GM19468 (cell line): ENCODE measurements around the gene SF3B2.
"Not testable (repeated sequence)": the region's sequence is repeated elsewhere in the genome, so short reads cannot be mapped to it uniquely, and the experiment has no call there.

Experiments
- ATAC-seq: cut with Tn5 transposase; IDR thresholded peaks from one replicate; pipeline ENCODE4 v1.9.1; 2021; ENCODE audit warnings: mild to moderate bottlenecking, moderate library complexity, moderate number of reproducible peaks; ENCODE audit not compliant: unreplicated experiment; ENCODE audit errors: extremely low read depth

Gene SF3B2

DNA sequence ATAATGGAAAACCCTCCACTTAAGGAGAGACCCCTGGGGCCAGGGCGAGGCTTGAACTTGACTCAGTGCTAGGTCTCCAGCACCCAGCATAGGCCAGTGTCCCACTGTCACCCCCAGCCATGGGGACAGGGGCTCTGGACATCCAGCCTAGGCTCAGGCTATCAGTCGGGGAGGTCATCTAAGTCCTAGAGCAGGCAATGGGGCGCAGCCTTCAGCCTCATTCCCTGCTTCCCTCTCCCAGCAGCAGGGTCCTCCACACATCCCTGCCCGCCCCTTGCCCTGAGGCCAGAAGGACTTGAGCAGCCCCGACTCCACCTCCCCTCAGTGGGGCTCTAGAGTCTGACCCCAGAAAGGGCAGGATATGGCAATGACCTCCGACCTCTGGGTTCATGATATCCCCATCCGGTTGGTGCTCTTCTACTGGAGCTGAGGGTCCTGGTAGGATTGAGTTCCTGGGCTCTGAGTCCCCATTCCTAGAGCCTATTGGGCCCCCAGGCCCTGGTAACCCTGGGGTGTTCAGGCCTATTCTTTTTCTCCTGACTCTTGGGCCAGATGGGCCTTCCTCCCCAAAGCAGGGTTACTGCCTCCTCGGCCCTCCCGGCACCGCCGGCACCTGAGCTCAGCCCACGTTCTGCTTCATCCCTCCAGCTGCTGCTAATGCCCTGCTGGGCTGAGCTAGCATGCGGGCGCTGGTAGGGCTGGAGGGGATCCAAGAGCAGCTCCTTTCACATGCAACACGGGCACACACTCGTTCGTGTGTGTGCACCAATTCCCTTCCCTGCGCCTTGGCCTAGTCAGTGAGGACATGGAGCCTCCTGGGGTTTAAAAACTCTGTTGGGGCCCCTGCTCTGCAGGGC, 36.0 kb upstream of the SF3B2 start:
- no peak for ATAC-seq

- ATAC-seq: no peak
Observed at GRCh38 chr11:66016793-66017177, 35.4 kb upstream of the SF3B2 start.

GRCh38 chr11:66017321-66017720, 34.8 kb upstream of the SF3B2 start:
- ATAC-seq: no peak

GRCh38 chr11:66020212-66020611, 32.0 kb upstream of the SF3B2 start:
- no peak for ATAC-seq

- ATAC-seq: no peak
Observed at GRCh38 chr11:66020618-66021357, 31.4 kb upstream of the SF3B2 start.

DNA sequence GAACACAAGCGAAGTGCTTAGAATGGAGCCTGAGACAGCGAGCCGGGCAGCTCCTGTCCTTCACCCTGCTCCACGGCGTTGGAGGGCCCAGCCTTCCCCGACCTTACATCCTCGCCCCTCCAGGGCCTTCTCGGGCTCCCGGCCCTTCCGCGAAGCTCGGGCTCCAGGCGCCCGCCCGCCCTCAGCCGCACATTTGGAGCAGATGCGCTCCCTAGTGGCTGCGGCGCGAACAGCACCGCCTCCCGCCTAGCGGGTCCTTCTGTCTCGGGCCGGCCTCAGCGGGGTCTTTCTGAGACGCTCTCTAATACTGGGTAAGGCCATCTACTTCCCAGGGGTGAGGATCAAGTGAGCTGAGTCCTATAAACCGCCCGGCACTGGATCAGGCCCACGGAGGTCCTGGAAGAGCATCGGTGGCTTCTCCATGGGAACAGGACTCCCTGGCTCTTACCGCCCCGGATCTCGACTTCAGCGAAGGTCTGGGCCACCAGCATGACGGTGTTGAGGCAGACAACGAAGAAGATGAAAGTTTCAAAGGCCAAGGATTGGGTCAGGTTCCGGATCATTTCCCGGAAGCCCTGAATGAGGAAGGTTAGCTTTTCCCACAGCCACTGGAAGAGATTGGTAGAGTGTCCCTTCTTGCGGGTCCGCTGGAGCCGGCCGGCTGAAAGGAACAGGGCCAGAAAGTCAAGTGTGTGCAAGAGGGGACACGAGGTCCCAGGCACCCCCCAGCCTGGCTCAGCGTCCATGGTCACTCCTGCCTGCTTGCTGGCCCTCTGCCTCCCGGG, 29.6 kb upstream of the SF3B2 start:
- no peak for ATAC-seq

DNA sequence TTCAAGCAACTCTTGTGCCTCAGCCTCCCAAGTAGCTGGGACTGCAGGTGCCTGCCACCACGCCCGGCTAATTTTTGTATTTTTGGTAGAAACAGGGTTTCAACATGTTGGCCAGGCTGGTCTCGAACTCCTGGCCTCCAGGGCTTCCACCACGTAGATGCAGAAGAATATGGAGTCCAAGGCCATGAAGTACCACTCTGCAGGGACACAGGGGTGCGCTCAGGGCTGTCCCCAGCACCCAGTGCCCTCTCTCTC, 29.1 kb upstream of the SF3B2 start:
- ATAC-seq: not testable (repeated sequence)

DNA sequence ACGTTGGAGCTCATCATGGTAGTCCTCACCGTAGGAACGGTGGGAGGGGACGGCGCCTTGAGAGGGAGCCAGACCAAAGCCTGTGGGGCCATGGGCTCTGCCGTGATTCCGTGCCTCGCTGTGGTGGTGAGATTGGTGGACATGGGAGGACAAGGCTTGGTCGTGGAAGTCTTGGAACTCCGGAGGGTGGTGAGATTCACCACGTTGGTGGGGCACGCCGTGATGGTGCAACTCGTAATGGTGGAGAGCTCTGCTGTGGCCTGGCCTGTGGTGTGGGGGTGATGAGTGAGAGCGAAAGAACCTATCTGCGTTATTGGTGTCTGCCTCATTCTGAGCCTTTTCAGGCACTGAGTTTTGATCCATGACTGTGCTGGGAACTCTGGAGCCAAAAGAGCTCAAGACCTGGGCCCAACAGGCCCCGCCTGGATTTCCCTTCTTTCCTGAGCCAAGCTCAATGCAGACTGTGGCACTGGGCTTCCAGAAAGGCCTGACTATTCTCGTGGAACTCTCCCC, 26.1 kb upstream of the SF3B2 start, which contains the start of gene CATSPER1:
Gene CATSPER1 (minus strand): TSS at position 463 of the 513 bp plus-strand sequence. CDS start 100 bp downstream, at position 363.
- no peak for ATAC-seq

DNA sequence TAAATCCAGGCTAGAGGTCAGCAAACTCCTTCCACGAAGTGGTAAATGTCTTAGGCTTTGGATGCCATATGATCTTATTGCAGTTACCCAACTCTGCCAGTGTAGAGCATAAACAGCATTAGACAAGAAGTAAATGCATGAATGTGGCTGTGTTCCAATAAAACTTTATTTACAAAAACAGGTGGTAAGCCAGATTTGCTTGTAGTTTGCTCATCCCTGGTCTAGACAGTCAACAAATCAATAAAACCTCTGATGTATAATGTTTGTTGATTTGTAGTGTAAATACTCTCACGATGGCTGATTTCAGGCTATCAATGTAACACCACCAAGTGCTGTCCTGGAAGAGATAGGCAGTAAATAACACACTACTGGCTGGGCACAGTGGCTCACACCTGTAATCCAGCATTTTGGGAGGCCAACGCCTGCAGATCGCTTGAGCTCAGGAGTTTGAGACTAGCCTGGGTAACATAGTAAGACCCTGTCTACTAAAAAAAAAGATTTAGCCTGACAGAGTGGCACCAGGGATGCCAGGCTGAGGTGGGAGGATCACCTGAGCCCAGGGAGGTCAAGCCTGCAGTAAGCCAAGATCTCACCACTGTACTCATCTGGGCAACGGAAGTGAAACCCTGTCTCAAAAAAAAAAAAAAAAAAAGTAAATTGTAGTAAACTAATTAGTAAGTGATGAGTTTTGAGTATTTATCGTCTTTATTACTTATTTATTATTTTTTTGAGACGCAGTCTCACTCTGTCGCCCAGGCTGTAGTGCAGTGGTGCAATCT, 19.0 kb upstream of the SF3B2 start:
- ATAC-seq: no peak

GRCh38 chr11:66035653-66036333, 16.4 kb upstream of the SF3B2 start:
- ATAC-seq: no peak

- no peak for ATAC-seq
Observed at GRCh38 chr11:66036334-66036710, 15.8 kb upstream of the SF3B2 start.

DNA sequence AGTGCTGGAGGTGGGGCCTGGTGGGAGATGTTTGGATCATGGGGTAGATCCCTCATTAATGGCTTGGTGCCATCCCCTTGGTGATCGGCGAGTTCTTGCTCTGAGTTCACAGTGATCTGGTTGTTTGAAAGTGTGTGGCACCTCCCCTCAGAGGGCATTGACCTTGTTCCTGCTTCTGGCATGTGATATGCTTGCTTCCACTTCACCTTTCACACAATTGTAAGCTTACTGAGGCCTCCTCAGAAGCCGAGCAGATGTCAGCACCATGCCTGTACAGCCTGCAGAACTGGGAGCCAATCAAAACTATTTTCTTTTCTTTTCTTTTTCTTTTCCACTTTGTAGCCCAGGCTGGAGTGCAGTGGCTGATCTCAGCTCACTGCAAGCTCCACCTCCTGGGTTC, 14.8 kb upstream of the SF3B2 start:
- no peak for ATAC-seq

DNA sequence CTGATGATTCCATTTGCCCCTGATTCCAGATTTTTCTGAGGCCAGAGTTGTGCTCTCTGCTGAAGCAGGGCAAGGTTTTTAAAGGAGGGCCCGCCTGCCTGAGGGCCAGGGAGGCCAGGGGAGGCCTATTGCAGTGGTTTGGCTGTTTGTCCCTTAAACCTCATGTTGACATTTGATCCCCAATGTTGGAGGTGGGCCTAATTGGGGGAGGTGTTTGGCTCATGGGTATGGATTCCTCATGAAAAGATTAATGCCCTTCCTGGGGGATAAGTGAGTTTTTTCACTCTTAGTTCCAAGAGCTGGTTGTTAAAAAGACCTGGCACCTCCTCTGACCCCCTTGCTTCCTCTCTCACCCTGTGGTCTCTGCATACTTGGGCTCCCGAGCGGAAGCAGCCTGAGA, 12.4 kb upstream of the SF3B2 start:
- no peak for ATAC-seq

- no peak for ATAC-seq
Observed at GRCh38 chr11:66042227-66042995, 9.8 kb upstream of the SF3B2 start.

DNA sequence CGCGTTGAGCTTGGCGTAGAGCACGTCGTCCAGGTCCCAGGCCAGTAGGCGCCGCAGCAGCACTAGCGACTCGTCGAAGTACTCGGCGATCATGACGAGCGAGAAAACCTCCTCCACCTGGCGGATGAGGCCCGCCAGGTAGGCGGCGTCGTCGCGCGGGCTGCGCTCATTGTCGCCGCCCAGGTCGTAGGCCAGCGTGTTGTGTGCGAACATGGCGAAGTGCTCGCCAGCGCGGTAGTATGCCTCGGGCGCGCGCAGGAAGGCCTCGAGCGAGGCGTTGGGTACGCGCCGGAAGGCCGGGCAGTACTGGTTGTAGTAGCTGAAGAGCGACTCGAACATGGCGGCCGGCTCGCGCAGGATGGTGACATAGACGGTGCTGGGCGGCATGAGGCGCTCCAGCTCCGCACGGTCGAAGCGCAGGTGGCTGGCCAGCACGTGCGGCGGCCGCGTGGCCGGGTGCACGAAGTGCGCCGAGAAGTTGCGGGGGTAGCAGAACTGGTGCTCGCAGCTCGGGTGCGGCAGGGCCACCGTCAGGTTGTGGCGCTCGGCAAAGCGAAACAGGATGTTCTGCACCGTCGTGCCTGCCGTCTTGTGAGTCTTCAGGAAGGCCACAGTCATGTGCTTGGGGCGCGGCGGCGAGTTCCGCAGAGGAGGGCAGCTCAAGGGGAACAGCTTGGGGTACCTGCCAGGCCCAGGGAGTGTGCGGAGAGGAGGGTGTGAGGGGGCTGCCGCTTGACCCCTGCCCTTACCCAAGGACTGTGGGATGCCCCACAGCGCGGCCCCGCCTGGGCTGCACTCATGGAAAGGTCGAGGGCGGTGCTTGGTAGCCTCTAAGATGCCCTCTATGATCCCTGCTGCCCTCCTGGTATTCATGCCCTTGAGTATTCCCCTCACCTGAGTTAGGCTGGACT, 8.9 kb upstream of the SF3B2 start:
- no peak for ATAC-seq

- ATAC-seq: no peak
Observed at GRCh38 chr11:66044757-66045156, 7.4 kb upstream of the SF3B2 start.

DNA sequence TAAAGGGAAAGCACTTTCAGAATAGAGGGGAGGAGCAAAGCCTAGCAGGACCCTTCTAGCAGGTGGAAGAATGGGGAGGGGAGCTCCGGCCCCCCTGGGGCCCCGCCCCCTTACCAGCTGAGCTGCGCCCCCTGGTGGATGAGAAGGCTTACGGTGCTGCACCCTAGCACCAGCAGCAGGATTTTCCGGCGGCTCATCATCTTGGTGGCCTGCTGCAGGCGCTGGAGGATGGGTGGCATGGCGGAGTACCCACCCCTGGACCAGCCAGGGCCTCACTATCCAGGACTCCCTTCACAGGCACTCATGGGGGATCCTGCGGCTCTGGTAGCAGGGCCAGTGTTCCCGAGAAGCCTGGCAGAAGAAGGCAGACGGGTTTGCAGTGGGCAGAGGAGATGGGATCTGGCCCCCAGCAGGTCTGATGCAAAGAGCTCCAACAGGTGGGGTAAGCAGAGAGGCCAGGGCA, 7.0 kb upstream of the SF3B2 start:
- ATAC-seq: no peak

- ATAC-seq: no peak
Observed at GRCh38 chr11:66046901-66047300, 5.3 kb upstream of the SF3B2 start.
